Gastrocnemius medialis (tissue), 4 donors: ENCODE results near the gene CCDC188.

ENCODE experiments used
- CTCF ChIP-seq, 5 experiments: fragments of 450-650 bp in 3 of 5; fragments of 200-600 bp in 2 of 5; sonication (generic) in 2 of 5; IDR thresholded peaks in 4 of 5; conservative IDR thresholded peaks in 1 of 5; 1 replicate in 4 of 5; 2 replicates in 1 of 5; pipeline ENCODE4 v1.5.1; 2016 to 2019; ENCODE audit warnings: antibody characterized with exemption in 5 of 5, mild to moderate bottlenecking in 3 of 5, moderate library complexity in 3 of 5
- POLR2A ChIP-seq, 2 donors: fragments of 450-650 bp; IDR thresholded peaks; one replicate each; pipeline ENCODE4 v1.6.1; 2017; ENCODE audit warnings: antibody characterized with exemption in 2 of 2, mild to moderate bottlenecking in 2 of 2, moderate library complexity in 2 of 2

DNA sequence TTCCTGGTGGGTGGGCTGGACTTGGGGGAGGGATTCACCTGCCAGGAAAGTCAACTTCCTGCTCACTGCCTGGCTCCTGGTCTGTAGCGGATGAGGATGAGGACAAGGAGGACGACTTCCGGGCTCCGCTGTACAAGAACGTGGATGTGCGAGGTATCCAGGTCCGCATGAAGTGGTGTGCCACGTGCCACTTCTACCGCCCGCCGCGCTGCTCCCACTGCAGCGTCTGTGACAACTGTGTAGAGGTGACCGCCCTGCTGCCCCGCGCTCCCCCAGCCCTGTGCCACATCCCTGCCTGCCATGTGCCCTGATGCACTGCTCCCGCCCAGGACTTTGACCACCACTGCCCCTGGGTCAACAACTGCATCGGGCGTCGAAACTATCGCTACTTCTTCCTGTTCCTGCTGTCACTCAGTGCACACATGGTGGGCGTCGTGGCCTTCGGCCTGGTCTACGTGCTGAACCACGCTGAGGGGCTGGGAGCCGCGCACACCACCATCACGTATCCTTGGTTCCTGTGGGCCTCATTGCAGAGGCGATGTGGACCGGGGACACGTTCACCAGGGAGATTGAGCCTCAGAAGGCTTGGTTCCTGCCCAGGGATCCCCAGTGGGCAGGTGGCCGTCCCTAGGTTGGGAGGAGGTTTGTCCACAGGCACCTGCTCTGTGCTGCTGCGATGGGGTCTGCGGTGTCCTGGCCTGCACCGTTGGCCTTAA lies 11.3 kb downstream of the CCDC188 start:
- TF ChIP-seq POLR2A (IDR thresholded peaks at IDR 0.05) (no peak), CTCF (IDR thresholded peaks at IDR 0.05 in 4 of 5, conservative IDR thresholded peaks at IDR 0.05 in 1 of 5) (no peak)
